Measurements from ENCODE around the gene SCNN1B.

Gene SCNN1B

GRCh38 chr16:23334950-23335349 lies 32.8 kb downstream of the SCNN1B start:
- Histone ChIP-seq H3K27ac (ENCODE audit: low read length) (no peak overlapping the region), H3K36me3 (ENCODE audit: control insufficient read depth in 2 of 2, insufficient read depth in 2 of 2, low read length in 2 of 2) (no peaks in the 10 kb centered on the region), H3K4me3 (ENCODE audit: low read length in 2 of 2) (no peak overlapping the region), H3K27me3 (ENCODE audit: control insufficient read depth in 1 of 2, insufficient read depth in 2 of 2, low read length in 2 of 2) (peaks cover 0 to 2% of the 10 kb centered on the region in 2 donors), H3K4me1 (ENCODE audit: control insufficient read depth, insufficient read depth, low read length) (no peaks in the 10 kb centered on the region), H3K9me3 (ENCODE audit: control insufficient read depth in 2 of 2, low read length in 2 of 2) (peaks cover 0 to 2% of the 10 kb centered on the region in 2 donors), H3K9ac (ENCODE audit: low read length in 2 of 2) (no peak overlapping the region)

- H3K4me3 ChIP-seq (ENCODE audit: low read length in 2 of 2): no peak overlapping the region
- H3K27me3 ChIP-seq (ENCODE audit: control insufficient read depth in 1 of 2, insufficient read depth in 2 of 2, low read length in 2 of 2): peaks cover 0 to 2% of the 10 kb centered on the region in 2 donors
- no peak overlapping the region for H3K9ac ChIP-seq (ENCODE audit: low read length in 2 of 2)
- no peaks in the 10 kb centered on the region for H3K4me1 ChIP-seq (ENCODE audit: control insufficient read depth, insufficient read depth, low read length)
- H3K27ac ChIP-seq (ENCODE audit: low read length): no peak overlapping the region
- H3K9me3 ChIP-seq (ENCODE audit: control insufficient read depth in 2 of 2, low read length in 2 of 2): peaks cover 0 to 2% of the 10 kb centered on the region in 2 donors
- H3K36me3 ChIP-seq (ENCODE audit: control insufficient read depth in 2 of 2, insufficient read depth in 2 of 2, low read length in 2 of 2): no peaks in the 10 kb centered on the region
Measured at GRCh38 chr16:23337836-23338550, 35.9 kb downstream of the SCNN1B start.

- Histone ChIP-seq H3K4me1 (ENCODE audit: control insufficient read depth, insufficient read depth, low read length) (no peaks in the 10 kb centered on the region), H3K27me3 (ENCODE audit: control insufficient read depth in 1 of 2, insufficient read depth in 2 of 2, low read length in 2 of 2) (peaks cover 0 to 2% of the 10 kb centered on the region in 2 donors), H3K36me3 (ENCODE audit: control insufficient read depth in 2 of 2, insufficient read depth in 2 of 2, low read length in 2 of 2) (no peaks in the 10 kb centered on the region), H3K9ac (ENCODE audit: low read length in 2 of 2) (no peak overlapping the region), H3K9me3 (ENCODE audit: control insufficient read depth in 2 of 2, low read length in 2 of 2) (peaks cover 0 to 2% of the 10 kb centered on the region in 2 donors), H3K27ac (ENCODE audit: low read length) (no peak overlapping the region), H3K4me3 (ENCODE audit: low read length in 2 of 2) (no peak overlapping the region)
Measured at GRCh38 chr16:23339787-23340186, 37.7 kb downstream of the SCNN1B start.

DNA sequence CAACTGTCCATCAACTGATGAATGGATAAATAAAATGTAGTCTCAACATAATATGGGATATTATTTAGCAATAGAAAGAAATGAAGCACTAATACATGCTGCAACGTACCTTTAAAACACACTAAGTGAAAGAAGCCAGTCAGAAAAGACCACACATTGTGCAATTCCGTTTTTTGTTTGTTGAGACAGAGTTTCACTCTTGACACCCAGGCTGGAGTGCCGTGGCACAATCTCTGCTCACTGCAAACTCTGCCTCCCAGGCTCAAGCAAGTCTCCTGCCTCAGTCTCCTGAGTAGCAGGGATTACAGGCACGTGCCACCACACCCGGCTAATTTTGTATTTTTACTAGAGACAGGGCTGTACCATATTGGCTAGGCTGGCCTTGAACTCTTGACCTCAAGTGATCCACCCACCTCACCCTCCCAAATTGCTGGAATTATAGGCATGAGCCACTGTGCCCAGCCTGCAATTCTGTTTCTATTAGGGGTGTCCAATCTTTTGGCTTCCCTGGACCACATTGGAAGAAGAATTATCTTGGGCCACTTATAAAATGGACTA lies 40.1 kb downstream of the SCNN1B start:
- no peaks in the 10 kb centered on the region for H3K36me3 ChIP-seq (ENCODE audit: control insufficient read depth in 2 of 2, insufficient read depth in 2 of 2, low read length in 2 of 2)
- H3K4me1 ChIP-seq (ENCODE audit: control insufficient read depth, insufficient read depth, low read length): no peaks in the 10 kb centered on the region
- H3K4me3 ChIP-seq (ENCODE audit: low read length in 2 of 2): no peak overlapping the region
- H3K9me3 ChIP-seq (ENCODE audit: control insufficient read depth in 2 of 2, low read length in 2 of 2): peaks cover 0 to 2% of the 10 kb centered on the region in 2 donors
- H3K27ac ChIP-seq (ENCODE audit: low read length): no peak overlapping the region
- H3K9ac ChIP-seq (ENCODE audit: low read length in 2 of 2): no peak overlapping the region
- H3K27me3 ChIP-seq (ENCODE audit: control insufficient read depth in 1 of 2, insufficient read depth in 2 of 2, low read length in 2 of 2): no peaks in the 10 kb centered on the region

DNA sequence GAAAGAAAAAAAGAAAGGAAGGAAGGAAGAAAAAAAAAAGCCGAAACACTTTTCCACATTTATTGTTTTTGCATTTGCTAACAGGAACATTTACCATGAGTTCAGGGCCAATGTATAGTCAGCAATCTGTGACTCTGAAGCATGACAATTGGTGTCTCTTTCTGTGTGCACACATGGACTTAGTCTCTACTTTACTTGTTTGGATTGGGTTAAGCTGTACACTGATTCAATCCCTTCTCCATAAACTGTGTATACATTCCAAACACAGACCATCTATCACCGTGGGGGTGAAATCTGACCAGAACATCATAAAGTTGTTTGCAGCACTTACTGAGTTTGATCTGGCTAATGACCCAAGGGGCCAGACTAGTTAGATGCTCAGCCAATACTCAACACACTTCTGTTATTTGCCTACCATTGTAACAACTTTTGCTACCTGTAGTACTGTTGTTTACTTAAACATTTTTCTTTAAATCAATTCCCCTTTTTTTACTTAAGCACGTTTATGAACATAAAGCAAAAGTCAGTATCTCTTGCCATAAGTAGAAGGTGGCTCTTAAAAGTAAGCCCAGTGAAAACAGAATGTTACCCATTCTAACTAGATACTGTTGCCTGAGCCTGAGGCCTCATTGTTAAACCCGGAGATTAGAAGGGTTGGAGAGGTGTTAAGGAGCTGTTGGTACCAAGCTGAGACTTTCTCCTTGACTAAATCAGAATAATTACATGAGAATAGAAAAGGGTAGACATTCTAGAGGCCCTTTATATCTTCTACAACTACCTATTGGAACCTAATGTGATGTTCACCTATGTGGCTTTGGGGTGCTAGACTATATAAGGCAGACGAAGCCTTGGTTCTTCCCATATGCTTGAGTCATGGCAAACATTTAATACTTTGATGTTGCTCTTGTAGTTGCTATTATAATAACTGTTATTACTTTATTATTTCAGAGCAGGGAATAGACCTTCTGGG lies 41.8 kb downstream of the SCNN1B start:
- H3K4me1 ChIP-seq (ENCODE audit: control insufficient read depth, insufficient read depth, low read length): no peaks in the 10 kb centered on the region
- no peaks in the 10 kb centered on the region for H3K9me3 ChIP-seq (ENCODE audit: control insufficient read depth in 2 of 2, low read length in 2 of 2)
- no peak overlapping the region for H3K9ac ChIP-seq (ENCODE audit: low read length in 2 of 2)
- no peaks in the 10 kb centered on the region for H3K36me3 ChIP-seq (ENCODE audit: control insufficient read depth in 2 of 2, insufficient read depth in 2 of 2, low read length in 2 of 2)
- no peak overlapping the region for H3K27ac ChIP-seq (ENCODE audit: low read length)
- no peak overlapping the region for H3K4me3 ChIP-seq (ENCODE audit: low read length in 2 of 2)
- no peaks in the 10 kb centered on the region for H3K27me3 ChIP-seq (ENCODE audit: control insufficient read depth in 1 of 2, insufficient read depth in 2 of 2, low read length in 2 of 2)

GRCh38 chr16:23345237-23345636 lies 43.1 kb downstream of the SCNN1B start:
- Histone ChIP-seq H3K9ac (ENCODE audit: low read length in 2 of 2) (no peak overlapping the region), H3K4me1 (ENCODE audit: control insufficient read depth, insufficient read depth, low read length) (no peaks in the 10 kb centered on the region), H3K36me3 (ENCODE audit: control insufficient read depth in 2 of 2, insufficient read depth in 2 of 2, low read length in 2 of 2) (no peaks in the 10 kb centered on the region), H3K27ac (ENCODE audit: low read length) (no peak overlapping the region), H3K4me3 (ENCODE audit: low read length in 2 of 2) (no peak overlapping the region), H3K9me3 (ENCODE audit: control insufficient read depth in 2 of 2, low read length in 2 of 2) (no peaks in the 10 kb centered on the region), H3K27me3 (ENCODE audit: control insufficient read depth in 1 of 2, insufficient read depth in 2 of 2, low read length in 2 of 2) (no peaks in the 10 kb centered on the region)

DNA sequence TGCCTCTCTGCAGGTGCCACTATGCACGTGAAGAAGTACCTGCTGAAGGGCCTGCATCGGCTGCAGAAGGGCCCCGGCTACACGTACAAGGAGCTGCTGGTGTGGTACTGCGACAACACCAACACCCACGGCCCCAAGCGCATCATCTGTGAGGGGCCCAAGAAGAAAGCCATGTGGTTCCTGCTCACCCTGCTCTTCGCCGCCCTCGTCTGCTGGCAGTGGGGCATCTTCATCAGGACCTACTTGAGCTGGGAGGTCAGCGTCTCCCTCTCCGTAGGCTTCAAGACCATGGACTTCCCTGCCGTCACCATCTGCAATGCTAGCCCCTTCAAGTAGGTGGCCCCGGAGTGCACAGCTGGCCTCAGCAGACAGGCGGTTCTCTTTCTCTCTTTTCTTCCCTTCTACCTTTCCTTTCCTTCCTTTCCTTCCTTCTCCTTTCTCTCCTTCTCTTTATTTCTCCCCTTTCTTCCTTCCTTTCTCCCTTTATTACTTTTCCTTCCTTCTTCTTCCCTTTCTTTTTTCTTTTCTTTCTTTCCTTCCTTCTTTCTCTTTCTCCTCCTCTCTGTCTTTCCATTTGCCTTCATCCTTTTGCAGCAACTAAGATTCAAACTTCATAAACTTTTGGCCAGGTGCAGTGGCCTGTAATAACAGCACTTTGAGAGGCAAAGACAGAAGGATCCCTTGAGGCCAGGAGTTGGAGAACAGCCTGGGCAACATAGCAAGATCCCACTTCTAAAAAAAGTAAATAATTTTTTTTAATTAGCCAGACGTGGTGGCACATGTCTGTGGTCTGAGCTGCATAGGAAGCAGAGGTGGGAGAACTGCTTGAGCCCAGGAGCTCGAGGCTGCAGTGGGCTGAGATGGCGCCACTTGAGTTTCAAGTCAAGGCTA lies 46.7 kb downstream of the SCNN1B start:
- Histone ChIP-seq H3K36me3 (ENCODE audit: control insufficient read depth in 2 of 2, insufficient read depth in 2 of 2, low read length in 2 of 2) (no peaks in the 10 kb centered on the region), H3K27me3 (ENCODE audit: control insufficient read depth in 1 of 2, insufficient read depth in 2 of 2, low read length in 2 of 2) (peaks cover 0 to 2% of the 10 kb centered on the region in 2 donors), H3K9ac (ENCODE audit: low read length in 2 of 2) (no peak overlapping the region), H3K9me3 (ENCODE audit: control insufficient read depth in 2 of 2, low read length in 2 of 2) (peaks cover 0 to 2% of the 10 kb centered on the region in 2 donors), H3K4me3 (ENCODE audit: low read length in 2 of 2) (no peak overlapping the region), H3K4me1 (ENCODE audit: control insufficient read depth, insufficient read depth, low read length) (no peaks in the 10 kb centered on the region), H3K27ac (ENCODE audit: low read length) (no peak overlapping the region)

DNA sequence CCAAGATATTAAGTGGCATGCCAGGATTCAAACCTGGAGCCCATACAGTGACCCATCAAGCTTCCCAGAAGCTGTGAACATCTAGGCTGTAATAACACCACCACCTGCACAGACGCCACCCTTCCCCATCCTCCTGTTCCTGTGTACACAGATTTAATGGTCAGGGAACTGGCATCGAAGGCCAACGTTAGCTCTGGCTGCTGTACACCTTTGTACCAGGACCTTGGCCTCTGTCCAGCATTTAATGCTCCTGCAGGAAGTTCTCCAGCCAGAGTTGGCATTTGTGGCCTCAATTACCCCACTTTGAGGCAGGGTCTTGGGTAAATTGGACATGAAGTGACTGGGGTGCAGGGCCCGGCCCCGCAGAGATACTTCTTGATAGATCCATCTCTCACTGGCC lies 49.3 kb downstream of the SCNN1B start:
- Histone ChIP-seq H3K9me3 (ENCODE audit: control insufficient read depth in 2 of 2, low read length in 2 of 2) (peaks cover 0 to 2% of the 10 kb centered on the region in 2 donors), H3K27me3 (ENCODE audit: control insufficient read depth in 1 of 2, insufficient read depth in 2 of 2, low read length in 2 of 2) (peaks cover 0 to 4% of the 10 kb centered on the region in 2 donors), H3K36me3 (ENCODE audit: control insufficient read depth in 2 of 2, insufficient read depth in 2 of 2, low read length in 2 of 2) (no peaks in the 10 kb centered on the region), H3K9ac (ENCODE audit: low read length in 2 of 2) (no peak overlapping the region), H3K4me1 (ENCODE audit: control insufficient read depth, insufficient read depth, low read length) (no peaks in the 10 kb centered on the region), H3K4me3 (ENCODE audit: low read length in 2 of 2) (no peak overlapping the region), H3K27ac (ENCODE audit: low read length) (no peak overlapping the region)

DNA sequence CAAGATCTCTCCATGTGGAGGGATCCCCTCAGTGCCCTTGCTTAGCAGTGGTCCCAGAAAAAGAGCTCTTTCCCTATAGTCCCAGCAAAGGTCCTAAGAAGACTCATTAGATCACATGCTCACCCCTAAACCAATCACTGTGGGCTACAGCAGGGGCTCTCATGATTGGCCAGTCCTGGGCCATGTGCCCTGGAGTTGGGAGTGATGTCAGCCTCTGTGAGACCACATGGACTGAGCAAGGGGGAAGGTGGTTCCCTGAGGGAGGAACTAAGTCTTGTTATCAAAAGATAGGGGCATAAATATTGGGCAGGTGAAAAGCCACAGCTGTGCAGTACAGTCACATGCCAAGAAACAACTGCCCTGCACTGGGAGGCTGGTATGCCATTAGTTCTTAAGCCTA lies 51.3 kb downstream of the SCNN1B start:
- H3K27me3 ChIP-seq (ENCODE audit: control insufficient read depth in 1 of 2, insufficient read depth in 2 of 2, low read length in 2 of 2): peaks cover 0 to 4% of the 10 kb centered on the region in 2 donors

DNA sequence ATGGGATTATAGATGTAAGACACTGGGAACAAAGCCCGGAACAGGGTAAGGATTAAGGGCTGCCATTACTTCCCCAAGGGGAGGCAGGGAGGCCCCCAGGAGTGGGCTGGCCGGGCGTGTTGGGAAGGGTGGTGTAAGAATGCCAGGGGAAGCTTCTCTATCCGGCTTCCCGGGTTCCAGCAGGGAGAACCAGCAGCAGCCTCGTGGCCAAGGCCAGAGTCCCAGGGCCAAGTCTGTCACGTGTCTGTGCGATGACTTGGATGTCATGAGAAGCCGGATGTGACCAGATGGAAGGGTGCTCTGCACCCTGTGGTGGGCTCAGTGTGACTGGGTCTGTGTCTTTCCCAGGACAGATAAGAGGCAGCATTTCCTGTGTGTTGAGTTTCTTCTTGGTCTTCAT lies 52.1 kb downstream of the SCNN1B start:
- Histone ChIP-seq H3K4me3 (ENCODE audit: low read length in 2 of 2) (no peak overlapping the region), H3K27ac (ENCODE audit: low read length) (no peak overlapping the region), H3K4me1 (ENCODE audit: control insufficient read depth, insufficient read depth, low read length) (no peaks in the 10 kb centered on the region), H3K27me3 (ENCODE audit: control insufficient read depth in 1 of 2, insufficient read depth in 2 of 2, low read length in 2 of 2) (peaks cover 0 to 4% of the 10 kb centered on the region in 2 donors), H3K36me3 (ENCODE audit: control insufficient read depth in 2 of 2, insufficient read depth in 2 of 2, low read length in 2 of 2) (no peaks in the 10 kb centered on the region), H3K9ac (ENCODE audit: low read length in 2 of 2) (no peak overlapping the region), H3K9me3 (ENCODE audit: control insufficient read depth in 2 of 2, low read length in 2 of 2) (peaks cover 0 to 2% of the 10 kb centered on the region in 2 donors)

More for the DNA sequence above, 51.3 kb downstream of the SCNN1B start:
- Histone ChIP-seq H3K9me3 (ENCODE audit: control insufficient read depth in 2 of 2, low read length in 2 of 2) (peaks cover 0 to 2% of the 10 kb centered on the region in 2 donors), H3K4me3 (ENCODE audit: low read length in 2 of 2) (no peak overlapping the region), H3K9ac (ENCODE audit: low read length in 2 of 2) (no peak overlapping the region), H3K4me1 (ENCODE audit: control insufficient read depth, insufficient read depth, low read length) (no peaks in the 10 kb centered on the region), H3K36me3 (ENCODE audit: control insufficient read depth in 2 of 2, insufficient read depth in 2 of 2, low read length in 2 of 2) (no peaks in the 10 kb centered on the region), H3K27ac (ENCODE audit: low read length) (no peak overlapping the region)

Data from stomach smooth muscle (tissue), 2 donors.